ENCODE data around the gene CUBN. TPM values are rescaled to one million over a fixed set of nuclear protein-coding genes. Genes with fewer than 3 reads are reported as not detected.

The CUBN gene
- total RNA-seq, 2 donors from 2014 or later: 1.3 to 9.7 TPM

DNA sequence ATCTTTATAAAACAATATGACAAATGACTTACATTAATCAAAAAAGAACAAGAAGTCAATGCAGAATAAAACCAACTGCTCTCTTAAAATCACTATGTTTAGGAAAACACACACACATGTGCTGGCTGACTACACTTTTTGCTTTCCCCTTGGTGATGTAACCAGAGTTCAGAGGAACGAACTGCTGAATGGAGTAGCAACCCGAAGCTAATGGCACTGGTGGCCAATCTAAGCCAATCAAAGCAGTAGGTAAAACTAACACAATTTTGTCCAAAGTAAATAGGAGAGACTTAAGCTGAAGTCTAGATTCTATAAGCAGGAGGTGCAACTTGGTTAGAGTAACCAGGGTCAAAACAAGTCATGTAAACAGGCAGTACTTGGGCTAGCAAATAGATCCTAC, 33.2 kb upstream of the CUBN start:
- DNase-seq (ENCODE audit: low spot score): no peak
- WGBS: 55% methylated on average over 2 of the region's 2 CpGs
- intact Hi-C loops (cut with DNase I): no loop called here
- Histone ChIP-seq H3K27me3 (replicated peaks; ENCODE audit: insufficient read depth) (no peaks in the 10 kb centered on the region), H3K4me1 (replicated peaks) (no peaks in the 10 kb centered on the region), H3K4me3 (no peak overlapping the region), H3K9me3 (no peaks in the 10 kb centered on the region), H3K27ac (no peak overlapping the region), H3K36me3 (no peaks in the 10 kb centered on the region)
- TF ChIP-seq POLR2A (IDR thresholded peaks at IDR 0.05) (no peak), POLR2AphosphoS5 (IDR thresholded peaks at IDR 0.05) (no peak)
- TF ChIP-seq, protein P1, sequence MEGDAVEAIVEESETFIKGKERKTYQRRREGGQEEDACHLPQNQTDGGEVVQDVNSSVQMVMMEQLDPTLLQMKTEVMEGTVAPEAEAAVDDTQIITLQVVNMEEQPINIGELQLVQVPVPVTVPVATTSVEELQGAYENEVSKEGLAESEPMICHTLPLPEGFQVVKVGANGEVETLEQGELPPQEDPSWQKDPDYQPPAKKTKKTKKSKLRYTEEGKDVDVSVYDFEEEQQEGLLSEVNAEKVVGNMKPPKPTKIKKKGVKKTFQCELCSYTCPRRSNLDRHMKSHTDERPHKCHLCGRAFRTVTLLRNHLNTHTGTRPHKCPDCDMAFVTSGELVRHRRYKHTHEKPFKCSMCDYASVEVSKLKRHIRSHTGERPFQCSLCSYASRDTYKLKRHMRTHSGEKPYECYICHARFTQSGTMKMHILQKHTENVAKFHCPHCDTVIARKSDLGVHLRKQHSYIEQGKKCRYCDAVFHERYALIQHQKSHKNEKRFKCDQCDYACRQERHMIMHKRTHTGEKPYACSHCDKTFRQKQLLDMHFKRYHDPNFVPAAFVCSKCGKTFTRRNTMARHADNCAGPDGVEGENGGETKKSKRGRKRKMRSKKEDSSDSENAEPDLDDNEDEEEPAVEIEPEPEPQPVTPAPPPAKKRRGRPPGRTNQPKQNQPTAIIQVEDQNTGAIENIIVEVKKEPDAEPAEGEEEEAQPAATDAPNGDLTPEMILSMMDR (IDR thresholded peaks at IDR 0.05): no peak

DNA sequence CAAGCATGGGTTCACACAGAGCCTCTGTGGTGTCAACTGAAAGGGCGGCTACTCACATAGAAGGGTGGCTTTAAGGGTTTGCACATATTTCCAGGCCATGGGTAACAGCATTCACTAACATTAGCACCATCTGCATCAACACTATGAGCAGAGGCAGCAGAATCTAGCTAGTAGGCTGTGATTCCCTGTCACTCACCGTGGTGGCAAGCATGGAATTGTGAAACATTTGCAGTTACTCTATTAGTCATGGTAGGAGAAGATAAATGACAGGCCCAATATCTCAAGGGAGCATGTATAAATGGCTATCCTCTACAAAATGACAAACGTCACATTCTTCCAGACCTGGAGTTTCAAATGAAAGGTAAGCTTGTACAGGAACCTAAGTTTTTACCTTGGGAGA, 32.2 kb upstream of the CUBN start:
- intact Hi-C loops (cut with DNase I): no loop called here
- H3K27me3 ChIP-seq (replicated peaks; ENCODE audit: insufficient read depth): no peaks in the 10 kb centered on the region
- TF ChIP-seq, protein P1 (IDR thresholded peaks at IDR 0.05): no peak
- no peak for TF ChIP-seq POLR2A (IDR thresholded peaks at IDR 0.05)
- TF ChIP-seq POLR2AphosphoS5 (IDR thresholded peaks at IDR 0.05): no peak
- H3K9me3 ChIP-seq: no peaks in the 10 kb centered on the region
- H3K27ac ChIP-seq: no peak overlapping the region
- H3K36me3 ChIP-seq: no peaks in the 10 kb centered on the region
- H3K4me3 ChIP-seq: no peak overlapping the region
- no peaks in the 10 kb centered on the region for H3K4me1 ChIP-seq (replicated peaks)
- no peak for DNase-seq (ENCODE audit: low spot score)
- 61% methylated on average over 3 of the region's 3 CpGs for WGBS

DNA sequence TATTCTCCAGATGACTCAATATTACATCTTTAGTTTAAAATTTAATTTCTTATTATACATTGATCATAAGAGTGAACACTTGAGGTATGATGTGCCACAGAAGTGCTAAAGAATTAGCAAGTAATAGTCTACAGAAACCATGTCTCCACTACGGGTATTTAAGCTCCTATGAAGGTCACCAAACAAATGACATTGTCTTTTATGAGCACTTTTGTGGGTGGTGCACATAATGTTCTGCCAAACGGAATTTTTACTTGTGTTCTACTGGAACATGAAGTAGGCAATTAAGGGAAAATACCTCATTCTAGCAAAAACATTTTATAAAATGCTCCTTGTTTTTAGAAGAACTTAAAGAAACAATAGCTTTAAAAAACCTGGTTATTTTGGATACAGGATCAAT, 27.4 kb upstream of the CUBN start:
- DNase-seq (ENCODE audit: low spot score): no peak
- Histone ChIP-seq H3K9me3 (no peaks in the 10 kb centered on the region), H3K4me3 (no peak overlapping the region), H3K4me1 (replicated peaks) (no peaks in the 10 kb centered on the region), H3K36me3 (no peaks in the 10 kb centered on the region), H3K27ac (no peak overlapping the region), H3K27me3 (replicated peaks; ENCODE audit: insufficient read depth) (no peaks in the 10 kb centered on the region)
- WGBS: 32% methylated on average over 2 of the region's 2 CpGs
- intact Hi-C loops (cut with DNase I): no loop called here
- TF ChIP-seq, protein P1 (IDR thresholded peaks at IDR 0.05): no peak
- TF ChIP-seq POLR2AphosphoS5 (IDR thresholded peaks at IDR 0.05) (no peak), POLR2A (IDR thresholded peaks at IDR 0.05) (no peak)

DNA sequence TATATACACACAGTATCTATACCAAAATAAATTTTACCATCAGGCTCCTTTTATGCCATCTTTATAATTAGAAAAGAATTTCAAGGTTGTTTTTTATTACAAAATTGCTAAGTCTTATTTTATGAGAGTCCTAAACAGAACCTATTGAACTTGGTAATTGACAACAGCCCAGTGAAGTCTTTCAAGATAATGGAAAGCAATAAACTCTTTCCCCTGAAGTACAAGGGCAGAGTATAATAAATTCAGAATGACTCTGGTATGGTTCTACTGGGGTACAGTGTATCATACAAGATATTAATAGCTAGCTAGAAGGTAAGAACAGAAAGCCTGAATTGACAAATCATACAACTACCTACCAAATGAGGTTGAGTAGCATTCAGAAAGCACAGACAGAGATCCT, 26.2 kb upstream of the CUBN start:
- H3K9me3 ChIP-seq: no peaks in the 10 kb centered on the region
- DNase-seq (ENCODE audit: low spot score): no peak
- no peak for TF ChIP-seq POLR2AphosphoS5 (IDR thresholded peaks at IDR 0.05)
- TF ChIP-seq, protein P1 (IDR thresholded peaks at IDR 0.05): no peak
- no peak for TF ChIP-seq POLR2A (IDR thresholded peaks at IDR 0.05)
- H3K27me3 ChIP-seq (replicated peaks; ENCODE audit: insufficient read depth): no peaks in the 10 kb centered on the region
- H3K4me3 ChIP-seq: no peak overlapping the region
- no peaks in the 10 kb centered on the region for H3K4me1 ChIP-seq (replicated peaks)
- no peak overlapping the region for H3K27ac ChIP-seq
- H3K36me3 ChIP-seq: no peaks in the 10 kb centered on the region
- intact Hi-C loops (cut with DNase I): no loop called here

DNA sequence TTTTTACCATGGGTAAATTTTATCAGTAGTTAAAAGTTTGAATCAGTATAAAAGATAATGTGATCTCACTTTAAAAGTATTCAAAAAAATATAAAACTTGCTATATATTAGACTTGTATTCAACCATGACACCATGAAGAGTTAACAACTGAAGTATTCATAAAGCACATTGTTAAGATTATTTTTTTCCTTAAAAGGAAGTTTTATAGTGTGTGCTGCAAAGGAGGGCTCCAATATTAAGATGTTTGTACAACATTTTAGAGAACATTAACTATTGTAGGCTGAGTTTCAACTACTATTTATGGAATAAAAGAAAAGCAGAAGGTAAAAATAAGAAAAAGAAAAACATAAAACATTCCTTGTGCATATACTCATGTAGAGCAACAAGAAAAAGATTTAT, 24.5 kb upstream of the CUBN start:
- H3K27me3 ChIP-seq (replicated peaks; ENCODE audit: insufficient read depth): no peaks in the 10 kb centered on the region
- TF ChIP-seq POLR2A (IDR thresholded peaks at IDR 0.05): no peak
- TF ChIP-seq, protein P1 (IDR thresholded peaks at IDR 0.05): no peak
- TF ChIP-seq POLR2AphosphoS5 (IDR thresholded peaks at IDR 0.05): no peak
- H3K36me3 ChIP-seq: no peaks in the 10 kb centered on the region
- no peaks in the 10 kb centered on the region for H3K9me3 ChIP-seq
- H3K4me1 ChIP-seq (replicated peaks): no peaks in the 10 kb centered on the region
- H3K27ac ChIP-seq: no peak overlapping the region
- intact Hi-C loops (cut with DNase I): no loop called here
- H3K4me3 ChIP-seq: no peak overlapping the region
- no peak for DNase-seq (ENCODE audit: low spot score)

All from prostate gland (tissue), 2 donors.